Stimulated activated CD8-positive, alpha-beta memory T cell treated with anti-CD3 and anti-CD28 coated beads, Interleukin-12 subunit alpha, Interleukin-12 subunit beta, amount 100 ng/mL, for 4 hours (primary cell): Measurements from ENCODE around the gene DMRT3.

ENCODE experiments used
- DNase-seq: peaks from one replicate; pipeline ENCODE4 v3.0.0-alpha.2; 2020; ENCODE audit warnings: low read depth

Gene DMRT3, protein sequence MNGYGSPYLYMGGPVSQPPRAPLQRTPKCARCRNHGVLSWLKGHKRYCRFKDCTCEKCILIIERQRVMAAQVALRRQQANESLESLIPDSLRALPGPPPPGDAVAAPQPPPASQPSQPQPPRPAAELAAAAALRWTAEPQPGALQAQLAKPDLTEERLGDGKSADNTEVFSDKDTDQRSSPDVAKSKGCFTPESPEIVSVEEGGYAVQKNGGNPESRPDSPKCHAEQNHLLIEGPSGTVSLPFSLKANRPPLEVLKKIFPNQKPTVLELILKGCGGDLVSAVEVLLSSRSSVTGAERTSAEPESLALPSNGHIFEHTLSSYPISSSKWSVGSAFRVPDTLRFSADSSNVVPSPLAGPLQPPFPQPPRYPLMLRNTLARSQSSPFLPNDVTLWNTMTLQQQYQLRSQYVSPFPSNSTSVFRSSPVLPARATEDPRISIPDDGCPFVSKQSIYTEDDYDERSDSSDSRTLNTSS

DNA sequence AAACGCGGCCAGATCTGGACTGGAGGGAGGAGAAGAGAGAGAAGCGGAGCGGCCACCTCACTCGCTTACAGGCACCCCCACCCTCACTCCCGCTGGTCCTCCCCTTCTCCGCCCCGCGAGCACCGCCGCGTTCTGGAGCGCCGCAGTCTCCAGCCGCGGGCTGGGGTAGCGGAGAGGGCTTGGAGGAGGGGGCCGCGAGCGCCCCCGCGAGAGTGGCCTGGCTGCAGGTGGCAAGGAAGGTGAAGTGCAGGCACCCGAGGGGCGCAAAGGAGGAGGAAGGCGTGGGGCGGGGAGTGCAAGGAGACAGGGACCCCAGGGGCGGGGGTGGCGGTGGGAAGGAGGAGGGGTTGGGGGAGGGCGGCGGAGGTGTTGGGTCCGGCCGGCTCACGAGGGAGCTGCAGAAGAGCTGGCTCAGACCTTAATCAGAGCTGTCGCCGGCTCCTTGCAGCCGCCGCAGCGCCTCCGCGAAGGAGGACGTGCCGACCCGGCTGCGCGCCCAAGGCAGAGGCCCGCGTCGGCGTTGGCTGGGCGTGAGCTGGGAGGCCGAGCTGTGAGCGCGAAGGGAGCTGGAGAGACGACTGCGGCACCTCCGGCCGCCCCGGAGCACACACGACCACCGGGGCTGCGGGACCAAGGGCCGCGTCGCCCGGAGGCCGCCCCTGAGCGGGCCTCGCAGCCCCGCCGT, at the start of gene DMRT3:
DMRT3 (plus strand) TSS at position 398 of the 685 bp plus-strand sequence. CDS start 347 bp downstream, outside the sequence.
- no peak for DNase-seq

DNA sequence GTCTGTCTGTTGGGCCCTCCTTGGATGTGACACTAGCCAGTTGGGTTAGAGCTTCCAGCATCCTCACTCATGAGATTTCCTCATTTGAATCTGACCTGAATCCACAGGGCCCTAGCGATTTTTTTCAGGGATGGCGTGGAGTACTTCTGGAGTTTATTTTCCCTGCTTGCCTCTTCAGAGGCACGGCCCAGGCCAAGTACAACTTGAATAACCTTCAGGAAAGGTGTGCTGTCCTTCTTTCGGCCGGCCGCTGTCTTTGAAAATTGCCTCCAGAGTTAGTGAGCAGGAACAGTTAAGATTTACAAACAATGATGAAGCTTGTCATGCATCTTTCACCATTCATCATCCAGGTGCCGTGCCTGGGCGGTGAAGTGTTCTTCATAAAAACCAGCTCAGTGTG, 49.5 kb upstream of the DMRT3 start:
- no peak for DNase-seq

DNA sequence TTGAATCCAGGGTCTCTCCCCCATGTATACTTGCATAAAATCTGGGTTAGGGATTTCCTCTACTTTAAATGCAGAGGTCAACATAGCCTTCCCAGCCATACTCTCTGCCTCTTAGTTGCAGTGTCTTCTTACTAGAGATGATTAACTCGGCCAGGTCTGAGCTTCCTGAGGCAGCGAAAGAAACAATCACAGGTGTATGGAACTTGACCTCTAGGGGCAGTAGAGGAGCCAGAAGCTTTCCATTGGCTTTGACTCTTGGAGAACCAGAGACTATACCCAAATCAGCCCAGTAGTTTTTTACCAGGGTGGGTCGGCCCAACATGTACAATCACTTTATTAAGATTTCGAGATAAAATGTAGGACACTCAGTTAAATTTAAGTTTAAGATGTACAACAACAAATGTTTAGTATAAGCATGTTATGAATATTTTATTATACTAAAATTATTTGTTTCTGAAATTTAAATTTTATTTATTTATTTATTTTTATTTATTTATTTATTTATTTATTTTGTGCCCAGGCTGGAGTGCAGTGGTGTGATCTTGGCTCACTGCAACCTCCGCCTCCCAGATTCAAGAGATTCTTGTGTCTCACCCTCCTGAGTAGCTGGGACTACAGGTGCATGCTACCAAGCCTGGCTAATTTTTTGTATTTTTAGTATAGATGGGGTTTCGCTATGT, 48.0 kb upstream of the DMRT3 start:
- DNase-seq = no peak

DNA sequence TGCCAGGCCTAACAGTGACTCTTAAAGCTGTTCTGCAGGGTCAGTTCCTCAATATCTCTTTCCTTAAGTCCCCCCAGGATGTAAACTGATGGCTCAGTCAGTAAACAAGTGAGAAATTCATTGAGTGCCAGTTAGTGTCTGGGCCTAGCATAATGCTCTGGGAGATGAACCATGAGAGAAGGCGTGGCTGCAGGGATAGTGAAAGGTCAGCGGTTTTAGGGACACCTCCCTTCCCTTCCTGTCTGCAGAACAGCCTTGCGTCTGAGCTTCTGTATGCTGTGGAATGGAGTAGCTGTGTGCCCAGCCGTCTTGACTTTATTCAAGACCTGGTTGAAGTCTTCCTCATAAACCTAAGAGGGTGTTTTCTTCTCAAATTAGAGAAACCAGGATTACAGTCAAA, 46.7 kb upstream of the DMRT3 start:
- DNase-seq = no peak

DNA sequence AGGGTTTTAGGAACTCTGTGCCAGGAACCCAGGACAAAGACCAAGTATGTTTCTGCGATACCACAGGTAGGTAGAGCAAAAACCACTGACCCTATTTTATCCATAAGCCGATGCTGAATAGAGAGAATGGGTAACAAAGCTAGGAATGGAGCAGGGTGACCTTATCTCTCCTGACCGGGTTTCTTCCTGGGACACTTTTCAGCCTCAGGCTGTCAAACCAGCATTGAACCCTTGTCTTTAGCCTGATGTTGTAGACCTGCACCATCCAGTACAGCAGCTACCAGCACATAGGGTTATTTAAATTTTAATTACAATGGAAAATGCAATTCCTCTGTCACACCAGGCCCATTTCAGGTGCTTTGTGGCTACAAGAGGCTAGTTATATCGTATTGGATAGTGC, 43.1 kb upstream of the DMRT3 start:
- no peak for DNase-seq

DNA sequence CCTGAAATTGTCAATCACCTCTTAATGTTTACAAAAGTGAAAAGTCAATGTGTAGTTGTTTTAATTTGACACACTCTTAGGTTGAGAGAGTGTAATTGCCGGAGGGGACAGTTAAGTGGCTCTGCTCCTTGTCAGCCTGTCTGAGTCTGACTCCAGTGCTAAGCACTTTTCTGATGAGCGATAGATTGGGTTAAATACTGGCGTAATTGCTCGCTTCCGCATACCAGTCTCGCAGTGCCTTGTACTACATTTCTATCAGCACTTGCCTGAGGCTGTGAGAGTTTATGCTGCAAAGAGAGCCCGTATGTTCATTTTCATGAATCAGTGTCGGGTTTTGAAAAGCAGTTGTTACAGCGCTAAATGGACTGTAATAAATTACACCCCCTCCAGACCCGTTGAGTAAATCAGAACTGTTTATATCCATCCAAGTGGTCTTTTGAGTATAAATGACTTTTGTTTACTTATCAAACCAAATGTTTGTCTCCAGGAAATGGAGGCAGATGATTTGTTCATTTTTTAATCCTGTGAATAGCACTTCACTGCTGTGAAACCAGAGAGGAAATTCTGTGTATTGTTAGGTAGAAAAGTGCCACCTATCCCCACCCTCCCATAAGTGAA, 41.0 kb upstream of the DMRT3 start:
- DNase-seq = no peak

DNA sequence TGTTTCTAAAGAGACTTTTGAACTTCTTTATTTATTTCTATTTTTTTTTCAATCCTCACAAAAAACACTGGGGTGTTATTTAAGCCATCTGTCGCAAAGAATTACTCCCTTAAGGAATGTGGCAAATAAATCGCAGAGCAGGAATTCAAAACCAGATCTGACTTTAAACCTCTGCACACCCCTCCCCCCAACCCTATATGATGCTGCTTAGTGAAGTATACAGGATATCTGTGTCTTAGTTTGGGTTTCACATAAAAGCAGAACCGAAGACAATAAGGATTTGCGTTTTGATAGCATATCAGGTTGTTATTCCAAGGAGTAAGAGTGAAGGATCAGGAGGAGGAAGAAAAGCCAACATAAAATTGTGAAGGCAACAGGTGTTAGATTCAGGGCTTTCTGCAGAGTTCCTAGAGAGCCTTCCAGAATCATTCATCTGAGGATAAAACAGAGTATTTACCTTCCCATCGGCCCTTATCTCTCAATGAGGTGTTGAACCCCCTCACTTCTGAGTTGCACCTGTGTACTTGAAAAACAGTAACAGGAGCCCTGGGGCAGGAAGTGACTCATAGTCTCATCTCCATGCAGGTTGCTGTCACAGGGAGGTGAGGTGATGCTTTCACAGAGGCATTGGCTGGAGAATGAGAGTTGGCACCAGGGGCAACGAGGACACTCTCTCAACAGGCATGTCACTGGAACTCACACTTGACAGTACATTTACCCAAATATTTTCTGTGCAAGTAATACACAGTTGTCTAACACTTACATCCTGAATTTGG, 33.5 kb upstream of the DMRT3 start:
- no peak for DNase-seq

DNA sequence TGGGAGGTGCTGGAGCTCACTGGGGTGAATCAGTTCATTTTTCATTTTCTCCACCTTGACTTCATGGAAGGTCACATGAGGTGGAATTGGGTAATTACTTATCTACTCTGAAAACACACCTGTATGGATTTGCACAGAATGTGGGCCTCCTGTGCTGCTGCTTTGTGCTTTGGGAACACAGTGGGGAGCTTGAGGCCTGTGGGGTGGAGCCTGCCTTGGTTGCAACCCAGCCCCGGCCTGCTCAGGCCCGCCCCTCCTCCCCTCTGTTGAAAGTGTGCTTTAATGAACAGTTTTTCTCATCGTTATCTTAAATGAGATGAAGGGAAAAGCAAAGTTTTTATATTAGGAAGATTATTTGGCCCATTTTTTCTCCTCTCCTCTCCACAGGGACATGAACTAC, 28.5 kb upstream of the DMRT3 start:
- DNase-seq = no peak

DNA sequence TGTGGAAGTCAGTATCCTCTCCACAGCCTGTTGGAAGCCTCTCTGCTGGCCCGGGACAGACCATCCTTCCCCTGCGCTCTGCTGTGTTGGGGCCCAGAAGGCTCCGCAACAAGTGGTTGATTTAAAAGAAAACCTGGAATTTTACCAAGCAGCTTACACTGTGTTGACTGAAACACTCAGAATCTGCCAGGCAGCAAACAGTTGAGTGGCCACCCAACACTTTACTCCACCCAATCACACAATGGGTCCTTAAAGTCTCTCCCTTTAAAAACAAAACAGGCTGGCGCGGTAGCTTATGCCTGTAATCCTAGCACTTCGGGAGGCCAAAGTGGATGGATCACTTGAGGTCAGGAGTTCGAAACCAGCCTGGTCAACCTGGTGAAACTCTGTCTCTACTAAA, 28.0 kb upstream of the DMRT3 start:
- DNase-seq = no peak

DNA sequence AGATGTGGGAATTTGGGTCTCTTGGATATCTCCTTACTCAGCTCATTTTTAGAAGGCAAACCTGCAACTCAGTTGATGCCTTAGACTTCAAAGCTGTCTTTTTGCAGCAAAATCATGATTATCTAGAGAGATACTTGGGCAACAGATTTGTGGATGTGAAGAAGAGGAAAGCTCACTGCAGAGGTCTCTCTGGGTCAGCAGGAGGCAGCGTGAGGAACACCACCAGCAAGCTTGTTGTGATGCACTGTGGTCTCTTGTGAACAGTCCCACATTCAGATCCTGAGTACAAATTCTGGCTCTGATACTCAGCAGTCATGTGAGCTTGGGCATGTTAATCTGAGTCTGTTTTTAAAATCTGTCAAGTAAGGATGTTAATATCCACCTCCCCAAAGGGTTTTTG, 26.3 kb upstream of the DMRT3 start:
- DNase-seq = no peak

DNA sequence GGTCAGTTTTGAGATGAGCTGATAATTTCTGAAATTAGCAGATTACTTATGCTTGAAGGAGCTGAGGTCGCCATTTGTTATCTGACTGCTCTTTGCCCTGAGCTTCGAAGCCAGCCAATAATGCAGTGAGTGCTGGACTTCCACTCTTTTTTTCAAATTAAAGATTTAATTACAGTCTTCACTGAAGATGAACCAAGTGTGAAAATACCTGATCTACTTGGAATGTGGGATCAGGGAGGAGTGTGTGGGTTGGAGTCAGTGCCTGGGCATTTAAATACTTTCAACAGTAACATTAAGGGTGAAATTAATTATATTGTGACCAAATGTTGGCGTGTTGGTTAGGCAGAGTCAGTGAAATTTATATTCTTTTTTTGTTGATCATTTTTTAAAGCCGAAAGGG, 23.9 kb upstream of the DMRT3 start:
- DNase-seq = no peak

DNA sequence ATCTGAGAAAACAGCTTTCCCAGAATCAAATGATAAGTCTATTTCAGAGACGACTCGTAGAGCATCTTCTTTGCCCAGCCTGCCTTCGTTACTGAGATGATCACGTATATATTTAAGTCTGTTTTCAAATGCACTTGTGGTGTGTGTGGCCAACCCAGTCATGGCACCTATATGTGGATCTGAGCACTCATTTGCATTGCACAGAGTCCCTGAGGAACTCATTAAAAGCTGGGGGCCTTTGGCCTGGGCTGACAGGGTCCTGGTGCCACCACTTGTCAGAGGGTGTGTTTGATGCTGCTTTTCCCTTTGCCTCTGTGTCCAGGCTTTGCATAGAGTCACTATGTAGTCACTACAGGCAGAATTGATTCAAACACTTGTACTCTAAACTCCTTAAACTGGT, 17.4 kb upstream of the DMRT3 start:
- DNase-seq = no peak

DNA sequence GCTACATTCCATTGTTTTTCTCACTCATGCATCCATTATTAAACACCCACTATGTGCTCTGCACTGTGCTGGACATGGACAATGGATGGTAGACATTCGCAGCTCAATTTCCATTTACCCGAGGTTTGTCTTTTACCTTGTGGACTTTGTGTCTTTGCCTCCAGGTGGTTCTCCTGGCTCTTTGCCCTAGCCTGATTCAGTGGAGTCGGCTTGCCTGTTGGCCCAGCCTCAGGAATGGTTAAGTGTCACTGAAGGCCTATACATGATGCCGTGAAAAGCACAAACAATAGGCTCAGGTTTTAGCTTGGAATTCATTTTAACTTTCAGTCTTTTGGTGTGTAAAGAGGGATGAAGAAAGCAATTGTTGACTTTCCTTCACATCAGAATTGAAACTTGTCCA, 16.5 kb upstream of the DMRT3 start:
- DNase-seq = no peak

DNA sequence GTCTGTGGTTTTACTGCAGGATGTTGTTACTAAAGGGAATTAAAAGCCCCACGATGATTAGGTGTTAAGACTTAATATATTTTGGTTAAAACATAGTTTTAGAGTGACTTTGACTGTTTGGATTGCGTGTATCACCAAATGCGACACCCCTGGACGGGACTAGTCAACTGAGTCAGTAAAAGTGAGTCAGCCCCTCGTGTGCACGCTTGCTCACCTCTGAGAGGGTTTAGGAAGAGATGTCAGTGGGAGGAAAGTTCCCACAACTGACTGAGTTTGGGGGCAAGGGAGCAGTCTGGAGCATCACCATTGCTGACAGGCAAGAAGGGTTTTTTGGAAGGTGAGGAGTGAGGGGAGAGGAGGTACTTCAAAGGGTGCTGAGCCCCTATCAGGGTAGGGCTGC, 14.4 kb upstream of the DMRT3 start:
- DNase-seq = no peak

DNA sequence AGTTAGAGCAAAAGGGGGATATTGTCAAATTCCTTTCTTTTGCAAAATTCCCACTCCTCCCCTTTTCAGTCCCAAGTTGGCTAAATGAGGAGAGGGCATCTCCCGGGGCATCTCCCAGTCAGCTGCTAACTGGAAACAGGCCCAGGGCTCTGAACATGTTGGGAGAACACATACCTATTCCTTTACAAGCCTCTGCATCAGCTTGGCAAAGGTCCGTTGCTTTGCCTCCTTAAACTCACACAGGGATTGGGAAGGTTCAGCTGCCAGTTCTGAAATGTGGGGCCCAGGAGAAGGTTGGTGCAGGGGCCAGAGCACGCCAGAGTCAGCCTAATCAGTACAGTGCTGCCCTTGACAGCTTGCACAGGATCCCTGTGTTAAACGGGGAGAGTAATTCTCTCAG, 11.0 kb upstream of the DMRT3 start:
- no peak for DNase-seq

DNA sequence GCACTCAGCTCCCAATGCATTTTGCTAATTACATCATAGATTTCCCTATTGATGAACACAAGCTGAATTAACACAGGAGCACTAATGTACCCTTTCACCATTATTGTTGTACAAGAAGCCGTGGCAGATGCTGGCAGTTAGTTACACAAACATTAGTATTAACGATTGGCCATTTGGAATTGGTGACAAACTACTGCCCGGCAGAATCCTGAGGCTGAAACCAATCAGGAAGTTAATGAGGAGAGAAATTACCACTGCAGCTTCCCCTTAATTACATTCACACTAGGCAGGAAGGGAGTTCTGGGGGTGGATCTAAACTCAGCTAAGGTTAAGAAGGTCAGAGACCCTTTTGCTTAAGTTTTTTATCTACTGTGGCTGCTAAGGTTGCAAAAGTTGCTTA, 9.6 kb upstream of the DMRT3 start:
- no peak for DNase-seq

DNA sequence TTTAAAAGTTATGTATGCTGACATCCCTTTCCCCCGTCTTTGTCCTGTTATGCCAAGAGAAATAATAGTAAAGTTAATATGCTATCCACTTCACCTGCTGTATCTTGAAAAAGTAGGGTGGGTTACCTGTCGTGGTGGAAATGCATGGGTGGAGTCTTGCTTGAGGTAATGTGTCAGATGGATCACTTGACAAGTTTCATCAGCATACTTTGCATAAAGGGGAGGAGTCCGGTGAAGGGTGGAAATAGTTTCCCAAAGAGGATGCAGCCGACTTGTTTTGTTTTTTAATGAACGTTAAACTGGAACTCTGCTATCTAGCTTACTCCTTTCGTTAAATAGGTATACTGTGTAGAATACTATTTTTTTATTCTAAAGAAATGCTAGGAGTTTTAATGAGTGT, 9.0 kb upstream of the DMRT3 start:
- no peak for DNase-seq

DNA sequence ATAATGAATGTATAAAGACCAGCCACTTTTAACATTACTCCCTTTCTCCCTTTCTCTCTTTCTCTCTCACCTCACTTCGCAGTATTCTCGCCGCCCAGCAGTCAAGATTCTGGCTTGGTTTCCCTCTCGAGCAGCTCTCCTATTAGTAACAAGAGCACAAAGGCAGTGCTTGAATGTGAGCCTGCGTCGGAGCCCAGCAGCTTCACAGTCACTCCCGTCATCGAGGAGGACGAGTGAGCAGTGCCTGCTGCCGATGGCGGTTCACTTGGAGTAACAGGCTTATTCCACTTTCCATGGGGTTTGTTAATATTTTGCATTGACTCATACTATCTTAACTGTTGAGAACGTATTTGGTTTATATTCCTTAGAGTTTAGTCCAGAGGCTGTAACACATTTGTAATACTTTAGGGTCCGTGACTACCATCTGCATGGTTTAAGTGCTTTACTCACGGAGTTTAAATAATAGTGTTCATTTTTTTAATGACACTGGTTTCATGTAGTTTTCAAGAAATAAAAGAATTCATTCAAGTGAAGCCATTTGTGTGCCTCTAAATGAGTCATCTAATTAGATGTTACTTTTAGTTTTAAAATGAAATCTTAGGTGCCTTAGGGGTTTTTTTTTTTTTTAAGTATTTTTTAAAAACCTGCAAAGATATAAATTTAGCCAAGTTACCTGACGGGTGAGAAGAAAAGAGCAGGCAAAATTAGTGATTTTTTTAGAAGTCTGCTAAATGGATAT, 8.4 kb upstream of the DMRT3 start:
- DNase-seq = no peak

DNA sequence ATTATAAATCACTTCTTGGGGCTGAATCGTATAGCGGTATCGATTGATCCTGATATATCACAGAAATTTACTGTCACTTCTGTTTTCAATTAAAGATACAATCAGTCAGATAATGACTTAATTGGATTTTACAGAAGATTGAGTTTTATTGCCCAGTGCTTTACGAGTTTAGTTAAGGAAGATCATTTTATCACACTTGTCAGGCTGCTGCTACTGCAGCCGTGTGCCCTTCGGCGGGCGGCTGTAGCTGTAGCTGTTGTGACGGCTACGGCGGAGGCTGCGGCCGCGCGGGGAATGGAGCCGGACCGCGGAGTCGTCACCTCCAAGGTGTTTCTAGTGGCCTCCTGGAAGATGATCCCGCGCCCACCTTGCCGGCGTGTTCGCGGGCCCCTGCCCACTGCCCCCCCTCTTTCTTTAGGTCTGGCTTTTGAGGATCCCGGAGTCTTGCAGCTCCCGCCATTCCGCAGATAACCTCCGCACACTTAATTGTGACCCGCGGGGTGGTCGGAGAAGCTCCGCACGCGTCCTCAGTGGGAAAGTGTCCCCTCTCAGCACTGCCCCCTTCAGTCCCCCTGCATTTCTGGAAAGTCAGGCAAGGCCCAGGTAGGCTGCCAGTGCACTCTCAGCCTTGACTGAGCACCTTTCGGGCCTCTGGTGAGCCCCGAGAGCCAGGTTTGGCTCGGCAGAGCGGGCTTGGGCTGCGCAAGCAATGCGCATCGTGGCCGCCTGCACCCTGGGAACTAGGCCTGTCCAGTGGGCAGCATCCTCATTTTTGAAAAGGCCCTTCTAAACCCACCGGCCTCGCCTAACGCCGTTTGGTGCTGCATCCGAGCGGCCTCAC, 6.9 kb upstream of the DMRT3 start:
- DNase-seq = no peak
